HCT116 (cell line): ENCODE data around the gene ATP1B4. TPM values are rescaled to one million over a fixed set of nuclear protein-coding genes. Genes with fewer than 3 reads are reported as not detected.

Source experiments
- ATAC-seq: fragments of 200-7000 bp; cut with Tn5 transposase; 2 replicates; pipeline ENCODE4 v1.9.1; 2020; ENCODE audit warnings: mild to moderate bottlenecking, moderate library complexity
- Bru-seq: library from RNA; stranded (reverse); fragments of 400-500 nt; gene quantifications from one replicate; lab custom pipeline; 2021; lab: Mats Ljungman, UMichigan
- BruChase-seq, 2 experiments: library from RNA; stranded (reverse); fragments of 400-500 nt; gene quantifications; one replicate each; lab custom pipeline; 2021; lab: Mats Ljungman, UMichigan
- BruUV-seq: library from RNA; stranded (reverse); fragments of 400-500 nt; replicated peaks from 2 replicates; lab custom pipeline; 2021; lab: Mats Ljungman, UMichigan
- CTCF ChIA-PET: fragments of 300-600 bp; sonication (Branson Sonifier 250); formaldehyde crosslinking; loops from one replicate; lab custom pipeline; 2021; ENCODE audit warnings: antibody characterized with exemption; lab: Charles Lee
- POLR2A ChIA-PET: fragments of 300-600, 350-600 bp; sonication (Branson Sonifier 250); formaldehyde crosslinking; loops from one replicate; lab custom pipeline; 2021; ENCODE audit warnings: antibody characterized with exemption; lab: Charles Lee
- RAD21 ChIA-PET, 2 experiments: fragments of 300-600 bp; sonication (Branson Sonifier 250); formaldehyde crosslinking; loops; one replicate each; lab custom pipeline; 2023; ENCODE audit warnings: low total read pairs in 2 of 2; ENCODE audit not compliant: uncharacterized antibody in 2 of 2, unreplicated experiment in 2 of 2, low non-redundant PET in 1 of 2; lab: Charles Lee
- DNase-seq: peaks from one replicate; pipeline ENCODE4 v3.0.0-alpha.2; 2010; ENCODE audit warnings: low read depth, low spot score
- H2AFZ ChIP-seq: fragments of 200-600 bp; shearing (Covaris generic), sonication (generic); 2 replicates; pipeline ENCODE4 v1.6.1; 2017; ENCODE audit warnings: low read depth, mixed run types, mixed read lengths, antibody characterized with exemption, low read length; ENCODE audit not compliant: poor library complexity, severe bottlenecking
- H3K27ac ChIP-seq: 2 replicates; pipeline ENCODE4 v1.5.1; 2012; ENCODE audit warnings: low read depth, low read length
- H3K27me3 ChIP-seq: fragments of 200-600 bp; sonication (generic); 2 replicates; pipeline ENCODE4 v1.6.1; 2016; ENCODE audit warnings: mixed run types, low read length, mixed read lengths; ENCODE audit not compliant: insufficient read depth
- H3K36me3 ChIP-seq, 2 experiments: fragments of 200-500 bp in 1 of 2; fragments of 200-600 bp in 1 of 2; sonication (Bioruptor generic) in 1 of 2; sonication (generic) in 1 of 2; 2 replicates each; pipeline versions ENCODE4 v1.5.1 to v1.6.1; 2014 to 2016; ENCODE audit warnings: low read length in 2 of 2, inconsistent platforms in 1 of 2, mixed read lengths in 1 of 2, mixed run types in 1 of 2; ENCODE audit not compliant: insufficient read depth in 2 of 2, control insufficient read depth in 1 of 2
- H3K4me1 ChIP-seq, 2 experiments: fragments of 200-600 bp in 1 of 2; sonication (generic) in 1 of 2; 2 replicates each; pipeline versions ENCODE4 v1.5.1 to v1.6.1; 2012 to 2017; ENCODE audit warnings: low read length in 2 of 2, inconsistent platforms in 1 of 2, mild to moderate bottlenecking in 1 of 2, mixed read lengths in 1 of 2, mixed run types in 1 of 2, moderate library complexity in 1 of 2; ENCODE audit not compliant: insufficient read depth in 2 of 2, control insufficient read depth in 1 of 2
- H3K4me2 ChIP-seq: fragments of 200-600 bp; sonication (generic); 2 replicates; pipeline ENCODE4 v1.6.1; 2017; ENCODE audit warnings: mixed run types, low read length, mixed read lengths
- H3K4me3 ChIP-seq, 2 experiments: fragments of 200-600 bp in 1 of 2; sonication (generic) in 1 of 2; replicated peaks in 1 of 2; 2 replicates each; pipeline ENCODE4 v1.5.1; 2011 to 2016; ENCODE audit warnings: low read length in 2 of 2, control low read depth in 1 of 2, low read depth in 1 of 2, mild to moderate bottlenecking in 1 of 2, mixed read lengths in 1 of 2, mixed run types in 1 of 2
- H3K79me2 ChIP-seq: fragments of 200-600 bp; sonication (generic); 2 replicates; pipeline ENCODE4 v1.6.1; 2017; ENCODE audit warnings: mild to moderate bottlenecking, mixed run types, low read length, moderate library complexity, mixed read lengths; ENCODE audit not compliant: insufficient read depth
- H3K9ac ChIP-seq: fragments of 200-600 bp; sonication (generic); 2 replicates; pipeline ENCODE4 v1.6.1; 2016; ENCODE audit warnings: low read length, mixed read lengths
- H3K9me2 ChIP-seq: fragments of 200-600 bp; sonication (generic), shearing (Covaris generic); 2 replicates; pipeline ENCODE4 v1.6.1; 2017; ENCODE audit warnings: mixed run types, mild to moderate bottlenecking, moderate library complexity; ENCODE audit not compliant: insufficient read depth
- H3K9me3 ChIP-seq, 2 experiments: fragments of 200-500 bp in 1 of 2; fragments of 200-600 bp in 1 of 2; sonication (Bioruptor generic) in 1 of 2; sonication (generic) in 1 of 2; 2 replicates each; pipeline ENCODE4 v1.6.1; 2014 to 2017; ENCODE audit warnings: low read length in 2 of 2, mixed read lengths in 2 of 2, inconsistent platforms in 1 of 2, low read depth in 1 of 2, mild to moderate bottlenecking in 1 of 2, mixed run types in 1 of 2, moderate library complexity in 1 of 2; ENCODE audit not compliant: control insufficient read depth in 1 of 2, insufficient read depth in 1 of 2
- H4K20me1 ChIP-seq: fragments of 200-600 bp; sonication (generic), shearing (Covaris generic); 2 replicates; pipeline ENCODE4 v1.6.1; 2017; ENCODE audit warnings: mixed run types, mild to moderate bottlenecking, moderate library complexity; ENCODE audit not compliant: insufficient read depth
- CEBPB ChIP-seq: IDR thresholded peaks from 2 replicates; pipeline ENCODE4 v1.6.1; 2012; ENCODE audit warnings: low read depth
- EGR1 ChIP-seq: IDR thresholded peaks from 2 replicates; pipeline ENCODE4 v1.6.1; 2012; ENCODE audit warnings: low read depth
- ELF1 ChIP-seq: IDR thresholded peaks from 2 replicates; pipeline ENCODE4 v1.6.1; 2012; ENCODE audit warnings: low read depth, borderline replicate concordance
- EZH2 ChIP-seq: fragments of 200-600 bp; sonication (generic); IDR thresholded peaks from 2 replicates; pipeline ENCODE4 v1.6.1; 2017; ENCODE audit warnings: antibody characterized with exemption, mixed run types
- EZH2phosphoT487 ChIP-seq: fragments of 200-600 bp; IDR thresholded peaks from 2 replicates; pipeline ENCODE4 v1.6.1; 2018; ENCODE audit warnings: antibody characterized with exemption, borderline replicate concordance
- FOSL1 ChIP-seq: IDR thresholded peaks from 2 replicates; pipeline ENCODE4 v1.6.1; 2012; ENCODE audit warnings: low read depth
- JUND ChIP-seq: IDR thresholded peaks from 2 replicates; pipeline ENCODE4 v1.6.1; 2012
- MAX ChIP-seq: IDR thresholded peaks from 2 replicates; pipeline ENCODE4 v1.6.1; 2012
- POLR2AphosphoS5 ChIP-seq: IDR thresholded peaks from 2 replicates; pipeline ENCODE4 v1.6.1; 2011; ENCODE audit warnings: mild to moderate bottlenecking, low read depth, low read length, moderate library complexity
- RAD21 ChIP-seq: IDR thresholded peaks from 2 replicates; pipeline ENCODE4 v1.6.1; 2012; ENCODE audit warnings: low read depth, mild to moderate bottlenecking
- SIN3A ChIP-seq: IDR thresholded peaks from 2 replicates; pipeline ENCODE4 v1.6.1; 2012; ENCODE audit warnings: low read depth
- SP1 ChIP-seq: IDR thresholded peaks from 2 replicates; pipeline ENCODE4 v1.6.1; 2012; ENCODE audit warnings: low read depth
- SRF ChIP-seq: IDR thresholded peaks from 2 replicates; pipeline ENCODE4 v1.6.1; 2012; ENCODE audit warnings: low read depth
- YY1 ChIP-seq: IDR thresholded peaks from 2 replicates; pipeline ENCODE4 v1.6.1; 2011; ENCODE audit warnings: low read length, low read depth, moderate library complexity, mild to moderate bottlenecking; ENCODE audit not compliant: insufficient replicate concordance; ENCODE audit errors: extremely low read depth
- ZFX ChIP-seq: fragments of 450-650 bp; IDR thresholded peaks from 2 replicates; pipeline ENCODE4 v1.6.1; 2017
- intact Hi-C: fragments of 100-400 bp; cut with micrococcal nuclease; formaldehyde crosslinking; loops from 2 replicates; pipeline ENCODE4 v1.10.0; 2022
- long read RNA-seq: library from polyadenylated mRNA; unstranded; transcript quantifications from one replicate; pipeline ENCODE4 v2.0.0, GENCODE V29; 2021; ENCODE audit not compliant: unreplicated experiment
- polyA plus RNA-seq: library from polyadenylated mRNA; unstranded; fragments of >200 nt; gene quantifications from 2 replicates; pipeline ENCODE4 v1.2.1, GENCODE V29; 2012; ENCODE audit warnings: missing spikeins
- total RNA-seq: library from RNA; stranded (reverse); gene quantifications from one replicate; pipeline ENCODE4 v1.2.1, GENCODE V29; 2021; ENCODE audit not compliant: unreplicated experiment
- TF ChIP-seq, protein P1 (sequence below): IDR thresholded peaks from 2 replicates; pipeline ENCODE4 v1.6.1; 2012; ENCODE audit warnings: low read depth
- TF ChIP-seq, protein P2 (sequence below): IDR thresholded peaks from 2 replicates; pipeline ENCODE4 v1.6.1; 2011; ENCODE audit warnings: mild to moderate bottlenecking, low read length, moderate library complexity; ENCODE audit not compliant: insufficient replicate concordance; ENCODE audit errors: extremely low read depth
- TF ChIP-seq, protein P3 (sequence below): IDR thresholded peaks from 2 replicates; pipeline ENCODE4 v1.6.1; 2012

Gene ATP1B4
- not detected for total RNA-seq
- not detected in 2 replicates for polyA plus RNA-seq
- not detected for Bru-seq, nascent RNA
- percentile 7 among the genes with signal in this experiment for BruChase-seq, experiment 1, labeled RNA remaining after a 6-hour chase
- not detected for BruChase-seq, experiment 2, labeled RNA remaining after a 2-hour chase
- long read RNA-seq: 0 reads

- no peaks in the 10 kb centered on the region for H3K79me2 ChIP-seq
- no peaks in the 10 kb centered on the region for H4K20me1 ChIP-seq
- H3K27me3 ChIP-seq: no peaks in the 10 kb centered on the region
- no peaks in the 10 kb centered on the region for H3K9me2 ChIP-seq
- POLR2A ChIA-PET: no interaction called here
- intact Hi-C loops: no loop called here
- H3K4me2 ChIP-seq: no peak within 1 kb of the TSS
- CTCF ChIA-PET: no interaction called here
- TF ChIP-seq ELF1 (no peak), FOSL1 (no peak), SRF (no peak), EGR1 (no peak), RAD21 (no peak), CEBPB (no peak), JUND (no peak), SIN3A (no peak), SP1 (no peak), MAX (no peak), YY1 (no peak), ZFX (no peak), EZH2 (no peak), POLR2AphosphoS5 (no peak), EZH2phosphoT487 (no peak)
- TF ChIP-seq, protein P1, sequence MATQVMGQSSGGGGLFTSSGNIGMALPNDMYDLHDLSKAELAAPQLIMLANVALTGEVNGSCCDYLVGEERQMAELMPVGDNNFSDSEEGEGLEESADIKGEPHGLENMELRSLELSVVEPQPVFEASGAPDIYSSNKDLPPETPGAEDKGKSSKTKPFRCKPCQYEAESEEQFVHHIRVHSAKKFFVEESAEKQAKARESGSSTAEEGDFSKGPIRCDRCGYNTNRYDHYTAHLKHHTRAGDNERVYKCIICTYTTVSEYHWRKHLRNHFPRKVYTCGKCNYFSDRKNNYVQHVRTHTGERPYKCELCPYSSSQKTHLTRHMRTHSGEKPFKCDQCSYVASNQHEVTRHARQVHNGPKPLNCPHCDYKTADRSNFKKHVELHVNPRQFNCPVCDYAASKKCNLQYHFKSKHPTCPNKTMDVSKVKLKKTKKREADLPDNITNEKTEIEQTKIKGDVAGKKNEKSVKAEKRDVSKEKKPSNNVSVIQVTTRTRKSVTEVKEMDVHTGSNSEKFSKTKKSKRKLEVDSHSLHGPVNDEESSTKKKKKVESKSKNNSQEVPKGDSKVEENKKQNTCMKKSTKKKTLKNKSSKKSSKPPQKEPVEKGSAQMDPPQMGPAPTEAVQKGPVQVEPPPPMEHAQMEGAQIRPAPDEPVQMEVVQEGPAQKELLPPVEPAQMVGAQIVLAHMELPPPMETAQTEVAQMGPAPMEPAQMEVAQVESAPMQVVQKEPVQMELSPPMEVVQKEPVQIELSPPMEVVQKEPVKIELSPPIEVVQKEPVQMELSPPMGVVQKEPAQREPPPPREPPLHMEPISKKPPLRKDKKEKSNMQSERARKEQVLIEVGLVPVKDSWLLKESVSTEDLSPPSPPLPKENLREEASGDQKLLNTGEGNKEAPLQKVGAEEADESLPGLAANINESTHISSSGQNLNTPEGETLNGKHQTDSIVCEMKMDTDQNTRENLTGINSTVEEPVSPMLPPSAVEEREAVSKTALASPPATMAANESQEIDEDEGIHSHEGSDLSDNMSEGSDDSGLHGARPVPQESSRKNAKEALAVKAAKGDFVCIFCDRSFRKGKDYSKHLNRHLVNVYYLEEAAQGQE: no peak
- TF ChIP-seq, protein P2, sequence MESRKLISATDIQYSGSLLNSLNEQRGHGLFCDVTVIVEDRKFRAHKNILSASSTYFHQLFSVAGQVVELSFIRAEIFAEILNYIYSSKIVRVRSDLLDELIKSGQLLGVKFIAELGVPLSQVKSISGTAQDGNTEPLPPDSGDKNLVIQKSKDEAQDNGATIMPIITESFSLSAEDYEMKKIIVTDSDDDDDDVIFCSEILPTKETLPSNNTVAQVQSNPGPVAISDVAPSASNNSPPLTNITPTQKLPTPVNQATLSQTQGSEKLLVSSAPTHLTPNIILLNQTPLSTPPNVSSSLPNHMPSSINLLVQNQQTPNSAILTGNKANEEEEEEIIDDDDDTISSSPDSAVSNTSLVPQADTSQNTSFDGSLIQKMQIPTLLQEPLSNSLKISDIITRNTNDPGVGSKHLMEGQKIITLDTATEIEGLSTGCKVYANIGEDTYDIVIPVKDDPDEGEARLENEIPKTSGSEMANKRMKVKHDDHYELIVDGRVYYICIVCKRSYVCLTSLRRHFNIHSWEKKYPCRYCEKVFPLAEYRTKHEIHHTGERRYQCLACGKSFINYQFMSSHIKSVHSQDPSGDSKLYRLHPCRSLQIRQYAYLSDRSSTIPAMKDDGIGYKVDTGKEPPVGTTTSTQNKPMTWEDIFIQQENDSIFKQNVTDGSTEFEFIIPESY: no peak
- TF ChIP-seq, protein P3, sequence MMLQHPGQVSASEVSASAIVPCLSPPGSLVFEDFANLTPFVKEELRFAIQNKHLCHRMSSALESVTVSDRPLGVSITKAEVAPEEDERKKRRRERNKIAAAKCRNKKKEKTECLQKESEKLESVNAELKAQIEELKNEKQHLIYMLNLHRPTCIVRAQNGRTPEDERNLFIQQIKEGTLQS: no peak
- RAD21 ChIA-PET: no interaction called here
- BruUV-seq: no TSS peak
- H3K36me3 ChIP-seq: no peaks in the 10 kb centered on the region
- H3K4me1 ChIP-seq: peaks cover 0 to 11% of the 10 kb centered on the region in 2 experiments; a peak in 2 of 4 replicates
- no peak within 1 kb of the TSS for H2AFZ ChIP-seq
- no peaks in the 10 kb centered on the region for H3K9me3 ChIP-seq
- DNase-seq: no peak
- no peak within 1 kb of the TSS for H3K27ac ChIP-seq
- H3K4me3 ChIP-seq: no peak within 1 kb of the TSS
- ATAC-seq: no peak
- H3K9ac ChIP-seq: no peak within 1 kb of the TSS
Observed at GRCh38 chrX:120361764-120362305, at the start of gene ATP1B4. TSS of gene ATP1B4 (plus strand) at chrX:120362089. CDS start at chrX:120362169, 80 bp downstream.
